ENCODE data around the gene SLC4A2.

SLC4A2 gene

DNA sequence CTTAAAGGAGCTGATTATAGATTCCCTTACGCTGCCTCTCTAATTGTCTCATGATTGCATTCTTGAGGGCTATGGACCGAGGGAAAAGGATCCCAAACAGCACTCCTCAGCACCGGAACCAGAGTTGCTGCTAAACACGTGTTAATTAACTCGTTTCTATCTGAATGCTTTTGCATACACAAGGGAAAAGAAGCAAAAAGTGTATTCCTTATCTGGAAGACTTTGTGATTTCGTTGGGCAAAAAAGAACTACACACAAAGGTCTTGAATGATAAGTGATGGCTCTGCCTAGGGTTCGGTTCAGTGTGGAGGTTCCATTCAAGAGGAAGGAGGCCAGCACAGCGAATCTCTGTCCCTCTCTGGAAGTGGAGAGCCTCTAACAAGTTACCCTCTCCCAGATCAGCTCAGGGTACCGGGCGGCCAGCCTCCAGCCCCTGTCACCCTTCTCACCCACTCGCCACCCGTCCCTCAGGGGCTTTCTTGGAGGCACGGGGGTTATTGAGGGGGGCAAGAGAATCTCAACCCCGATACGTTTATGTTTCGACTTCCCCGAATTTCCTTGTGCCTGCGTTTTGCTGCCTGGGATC lies 515 bp upstream of the SLC4A2 start:
- DNase-seq = peak; percentile 50 to 65
- TF ChIP-seq POLR2A (IDR thresholded peaks at IDR 0.05; ENCODE audit: low read length) (no peak), GATA1 (IDR thresholded peaks at IDR 0.05; ENCODE audit: low read depth, low read length) (no peak)

DNA sequence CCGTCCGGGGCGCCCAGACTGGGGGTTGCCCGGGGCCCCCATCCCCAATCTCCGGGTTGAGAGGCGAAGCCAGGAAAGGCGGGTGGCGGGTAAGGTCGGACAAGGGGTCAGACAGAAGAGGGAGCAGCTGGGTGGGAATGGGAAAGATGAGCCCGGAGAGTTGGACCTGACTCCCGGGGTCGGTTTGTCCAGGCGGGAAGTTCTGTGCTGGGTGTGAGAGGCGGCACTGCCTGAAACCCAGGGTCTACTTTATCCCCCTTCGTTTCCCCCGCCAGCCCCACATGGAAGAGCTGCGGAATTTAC lies 675 bp downstream of the SLC4A2 start:
- DNase-seq = no peak
- TF ChIP-seq POLR2A (IDR thresholded peaks at IDR 0.05; ENCODE audit: low read length) = no peak
- TF ChIP-seq GATA1 (IDR thresholded peaks at IDR 0.05; ENCODE audit: low read depth, low read length) = no peak

DNA sequence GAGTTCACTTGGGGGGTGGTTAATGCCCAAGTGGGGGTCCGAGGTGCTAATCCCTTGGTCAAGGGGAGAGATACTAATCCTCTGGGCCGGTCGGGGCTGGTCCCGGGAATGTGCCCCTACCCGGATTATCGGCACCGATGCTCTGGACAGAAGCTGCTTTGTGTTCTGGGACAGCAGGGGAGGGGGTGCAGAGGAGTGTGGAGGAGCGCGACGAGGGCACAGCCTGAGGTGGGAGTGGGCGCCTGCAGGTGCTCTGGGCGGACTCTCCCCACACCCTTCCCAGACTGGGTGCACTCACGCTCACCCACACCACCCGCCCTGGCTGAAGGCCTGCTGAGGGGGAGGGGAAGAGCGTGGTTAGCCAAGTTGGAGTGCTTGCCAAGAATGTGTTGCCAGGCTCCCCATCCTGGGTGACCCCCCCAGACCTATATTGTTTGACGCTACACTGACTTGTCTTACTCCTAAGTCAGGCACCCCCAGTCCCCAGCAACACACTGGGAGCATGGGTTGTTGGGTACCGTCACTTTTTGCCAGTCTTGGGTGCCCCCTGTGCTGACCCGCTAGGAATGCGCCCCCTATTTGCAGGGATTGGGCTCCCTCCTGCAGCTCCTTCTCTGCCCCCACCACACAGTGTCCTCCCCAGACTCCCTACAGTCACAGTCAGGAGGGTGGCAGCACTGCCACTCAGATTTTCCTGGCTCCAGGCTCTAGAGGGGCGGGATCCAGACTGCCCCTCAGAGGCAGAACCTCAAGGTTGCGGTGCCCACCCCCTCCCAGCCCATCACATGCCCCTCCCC lies 1.2 kb downstream of the SLC4A2 start:
- TF ChIP-seq GATA1 (IDR thresholded peaks at IDR 0.05; ENCODE audit: low read depth, low read length) = no peak
- TF ChIP-seq POLR2A (IDR thresholded peaks at IDR 0.05; ENCODE audit: low read length) = peak; percentile 46

DNA sequence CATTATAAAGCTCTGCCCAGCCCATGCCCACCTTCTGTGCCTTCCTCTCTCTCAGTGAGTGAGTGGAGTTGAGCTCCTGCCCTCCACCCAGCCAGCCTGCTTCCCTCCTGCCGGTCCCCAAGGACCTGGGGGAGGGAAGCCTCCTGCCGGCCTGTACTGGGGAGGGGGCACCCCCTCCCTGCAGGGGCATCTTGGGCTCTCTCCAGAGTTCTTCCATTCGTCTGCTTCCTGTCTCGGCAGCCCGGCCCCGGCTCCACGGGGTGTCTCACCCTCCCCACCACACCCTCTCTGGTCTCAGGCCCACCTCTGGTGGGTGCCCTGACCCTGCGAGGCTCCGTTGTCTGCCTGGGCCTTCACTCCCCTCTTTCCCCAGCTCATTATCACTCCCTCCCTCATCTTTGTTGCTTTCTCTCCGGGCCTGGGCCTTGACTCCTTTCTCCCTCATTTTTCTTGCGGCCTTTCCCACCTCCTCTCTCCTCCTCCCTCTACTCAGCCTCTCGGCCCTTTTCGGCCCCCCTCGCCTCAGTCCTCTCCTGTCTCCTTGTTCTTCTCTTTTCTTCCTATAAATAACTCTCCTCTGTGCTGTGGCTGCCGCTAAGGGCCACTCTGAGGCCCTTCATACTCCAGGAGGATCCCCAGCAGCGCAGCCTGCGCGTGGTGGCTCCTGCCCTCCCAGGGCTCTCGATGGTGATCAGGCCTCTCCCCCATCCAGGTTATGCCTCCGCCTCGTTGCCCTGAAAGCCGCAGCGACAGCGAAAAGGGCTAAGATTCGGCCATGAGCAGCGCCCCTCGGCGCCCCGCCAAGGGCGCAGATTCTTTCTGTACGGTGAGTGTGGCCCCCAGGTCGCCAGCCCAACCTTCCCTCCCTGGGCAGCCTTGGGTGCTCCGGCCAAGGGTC lies 2.1 kb downstream of the SLC4A2 start:
- DNase-seq = no peak
- TF ChIP-seq GATA1 (IDR thresholded peaks at IDR 0.05; ENCODE audit: low read depth, low read length) = no peak
- TF ChIP-seq POLR2A (IDR thresholded peaks at IDR 0.05; ENCODE audit: low read length) = no peak

More for the DNA sequence above, 1.2 kb downstream of the SLC4A2 start:
- peak; percentile 34 to 38 for DNase-seq

DNA sequence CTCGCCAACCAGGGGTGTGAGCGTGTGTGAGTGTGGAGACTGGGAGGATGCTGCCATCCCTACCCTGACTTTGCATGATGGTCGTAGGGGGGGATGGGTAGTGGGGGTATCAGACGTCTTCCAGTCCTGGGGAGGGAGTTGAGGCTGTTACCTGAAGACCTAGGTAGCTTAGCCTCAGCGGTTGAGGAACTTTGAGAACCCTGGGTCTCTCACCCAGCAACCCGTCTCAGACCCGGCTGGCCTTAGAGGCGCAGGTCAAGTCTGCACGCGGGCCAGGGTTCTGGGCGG lies 2.7 kb downstream of the SLC4A2 start:
- DNase-seq = no peak
- no peak for TF ChIP-seq POLR2A (IDR thresholded peaks at IDR 0.05; ENCODE audit: low read length)
- no peak for TF ChIP-seq GATA1 (IDR thresholded peaks at IDR 0.05; ENCODE audit: low read depth, low read length)

DNA sequence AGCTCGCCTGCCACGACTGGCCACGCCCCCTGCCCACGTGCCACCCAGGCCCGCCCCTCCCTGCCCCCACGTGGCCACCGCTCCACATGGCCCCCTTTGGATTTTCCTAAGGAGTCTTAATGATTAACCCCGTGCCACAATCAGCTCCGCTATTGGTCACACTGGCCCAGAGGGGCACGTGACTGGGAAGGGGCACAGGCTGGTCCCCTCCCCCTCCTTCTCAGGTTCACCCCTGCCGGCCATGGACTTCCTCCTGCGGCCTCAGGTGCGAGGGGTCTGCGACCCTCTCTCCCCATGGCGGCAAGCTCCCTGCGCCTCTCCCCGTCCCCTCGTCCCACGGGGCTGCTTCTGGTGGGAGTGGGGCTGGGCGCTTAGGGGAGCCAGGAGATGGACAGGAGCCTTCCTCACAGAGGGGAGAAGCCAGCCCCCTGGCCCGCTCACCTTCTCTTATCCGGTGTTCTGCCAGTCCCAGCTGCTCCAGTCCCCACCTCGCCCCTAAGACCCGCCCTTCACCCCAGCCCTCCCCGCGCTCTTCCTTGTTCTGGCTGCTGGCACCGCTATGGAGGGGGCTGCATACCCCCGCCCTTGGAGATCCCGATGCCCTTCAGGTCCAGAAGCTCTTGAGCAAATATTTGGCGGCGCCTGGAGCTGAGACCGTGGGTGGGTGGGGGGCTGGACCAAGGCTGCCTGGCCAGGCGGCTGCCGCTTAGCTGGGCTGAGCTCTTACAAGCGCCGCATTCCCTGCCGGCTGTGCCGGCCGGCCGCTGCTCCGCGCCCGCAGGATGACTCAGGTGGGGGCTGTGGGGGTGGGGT lies 3.2 kb downstream of the SLC4A2 start:
- DNase-seq = peak; percentile 36 to 44
- TF ChIP-seq POLR2A (IDR thresholded peaks at IDR 0.05; ENCODE audit: low read length) (no peak), GATA1 (IDR thresholded peaks at IDR 0.05; ENCODE audit: low read depth, low read length) (no peak)

DNA sequence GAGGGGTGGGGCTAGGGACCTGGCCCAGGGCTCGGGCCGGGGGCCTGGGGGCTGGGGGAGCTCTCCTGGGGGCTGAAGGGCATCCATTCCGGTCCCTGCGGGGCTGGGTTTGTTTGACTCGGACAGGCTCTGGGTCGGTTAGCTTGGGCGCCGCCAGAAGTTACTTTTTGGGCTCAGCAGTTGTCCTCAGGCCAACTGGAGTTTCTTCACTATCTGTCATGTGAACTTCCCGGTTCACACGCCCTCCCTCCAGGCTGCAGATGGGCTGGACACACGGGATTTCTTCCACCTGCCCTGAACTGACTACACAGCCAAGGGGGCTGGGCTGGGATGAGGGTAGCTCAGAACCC lies 3.8 kb downstream of the SLC4A2 start:
- no peak for DNase-seq
- no peak for TF ChIP-seq GATA1 (IDR thresholded peaks at IDR 0.05; ENCODE audit: low read depth, low read length)
- TF ChIP-seq POLR2A (IDR thresholded peaks at IDR 0.05; ENCODE audit: low read length) = no peak

DNA sequence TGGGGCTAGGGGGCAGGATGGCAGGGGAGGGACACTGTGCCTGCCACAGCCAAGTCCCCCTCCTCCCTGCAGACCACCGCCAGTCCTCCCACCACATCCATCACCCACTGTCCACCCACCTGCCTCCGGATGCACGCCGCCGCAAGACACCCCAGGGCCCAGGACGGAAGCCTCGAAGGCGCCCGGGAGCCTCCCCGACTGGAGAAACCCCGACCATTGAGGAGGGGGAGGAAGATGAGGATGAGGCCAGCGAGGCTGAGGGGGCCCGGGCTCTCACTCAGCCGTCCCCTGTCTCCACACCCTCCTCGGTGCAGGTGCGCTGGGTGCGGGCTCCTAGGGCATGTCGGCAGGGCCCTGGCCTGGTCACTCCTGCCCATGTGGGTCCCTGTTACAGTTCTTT lies 5.1 kb downstream of the SLC4A2 start:
- no peak for TF ChIP-seq POLR2A (IDR thresholded peaks at IDR 0.05; ENCODE audit: low read length)
- no peak for TF ChIP-seq GATA1 (IDR thresholded peaks at IDR 0.05; ENCODE audit: low read depth, low read length)
- no peak for DNase-seq

DNA sequence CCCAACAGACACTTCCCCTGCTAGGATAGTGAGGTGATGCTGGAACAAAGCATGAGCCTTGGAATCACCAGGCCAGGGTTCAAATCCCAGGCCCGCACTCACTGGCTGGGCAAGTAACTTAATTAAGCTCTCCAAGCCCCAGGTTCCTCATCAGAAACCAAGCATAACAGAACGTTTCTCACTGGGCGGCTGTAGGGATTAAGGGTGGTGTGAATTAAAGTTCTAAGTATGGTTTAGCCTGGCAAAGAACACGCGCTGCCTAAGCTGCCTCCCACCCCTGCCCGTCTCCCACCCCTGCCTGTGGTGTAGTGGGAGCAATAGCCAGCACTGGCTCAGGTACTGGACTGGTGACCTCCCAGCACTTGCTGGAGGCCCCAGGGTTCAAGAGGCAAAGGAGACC lies 5.6 kb downstream of the SLC4A2 start:
- DNase-seq = no peak
- TF ChIP-seq GATA1 (IDR thresholded peaks at IDR 0.05; ENCODE audit: low read depth, low read length) (no peak), POLR2A (IDR thresholded peaks at IDR 0.05; ENCODE audit: low read length) (no peak)

DNA sequence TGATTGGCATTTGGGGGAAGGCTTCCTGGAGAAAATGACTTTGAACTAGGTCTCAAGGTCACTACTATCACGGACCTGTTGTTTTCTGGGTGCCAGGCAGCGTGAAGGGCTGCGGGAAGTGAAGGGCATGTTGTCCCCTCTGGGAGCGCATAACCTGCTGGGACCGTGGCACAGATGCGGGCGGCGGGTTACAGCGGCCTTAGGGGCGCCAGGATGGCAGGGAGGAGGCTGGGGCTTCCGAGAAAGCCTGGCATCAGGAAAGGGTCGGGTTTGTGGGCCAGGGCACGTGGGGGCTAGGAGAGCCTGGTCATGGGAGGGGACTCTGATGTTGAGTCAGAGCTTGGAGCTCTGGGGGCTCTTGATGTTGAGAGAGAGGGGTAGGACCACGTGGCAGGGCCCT lies 6.1 kb downstream of the SLC4A2 start:
- no peak for DNase-seq
- TF ChIP-seq GATA1 (IDR thresholded peaks at IDR 0.05; ENCODE audit: low read depth, low read length) (no peak), POLR2A (IDR thresholded peaks at IDR 0.05; ENCODE audit: low read length) (no peak)

DNA sequence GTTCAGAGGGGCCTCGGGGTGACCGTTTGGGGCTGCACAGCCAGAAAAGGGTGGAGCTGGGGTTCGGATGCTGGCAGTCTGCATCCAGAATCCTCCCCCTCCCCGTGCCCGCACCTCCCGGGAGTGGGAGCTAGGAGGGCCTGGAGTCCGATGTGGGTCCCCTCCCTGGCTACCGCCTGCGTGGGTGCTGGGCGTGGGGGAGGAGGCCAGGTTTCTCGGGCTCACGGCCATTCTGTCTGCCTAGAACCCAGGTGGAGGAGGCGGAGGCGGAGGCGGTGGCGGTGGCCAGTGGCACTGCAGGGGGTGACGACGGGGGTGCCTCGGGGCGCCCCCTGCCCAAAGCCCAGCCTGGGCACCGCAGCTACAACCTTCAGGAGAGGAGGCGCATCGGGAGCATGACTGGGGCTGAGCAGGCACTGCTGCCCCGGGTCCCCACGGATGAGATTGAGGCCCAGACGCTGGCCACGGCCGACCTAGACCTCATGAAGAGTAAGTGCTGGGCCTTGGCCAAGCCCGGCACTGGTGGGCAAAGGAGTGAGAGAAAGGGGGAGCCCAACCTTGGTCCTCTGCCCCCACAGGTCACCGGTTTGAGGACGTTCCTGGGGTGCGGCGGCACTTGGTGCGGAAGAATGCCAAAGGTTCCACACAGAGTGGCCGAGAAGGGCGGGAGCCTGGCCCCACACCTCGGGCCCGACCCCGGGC lies 7.0 kb downstream of the SLC4A2 start:
- no peak for DNase-seq
- no peak for TF ChIP-seq GATA1 (IDR thresholded peaks at IDR 0.05; ENCODE audit: low read depth, low read length)
- no peak for TF ChIP-seq POLR2A (IDR thresholded peaks at IDR 0.05; ENCODE audit: low read length)

DNA sequence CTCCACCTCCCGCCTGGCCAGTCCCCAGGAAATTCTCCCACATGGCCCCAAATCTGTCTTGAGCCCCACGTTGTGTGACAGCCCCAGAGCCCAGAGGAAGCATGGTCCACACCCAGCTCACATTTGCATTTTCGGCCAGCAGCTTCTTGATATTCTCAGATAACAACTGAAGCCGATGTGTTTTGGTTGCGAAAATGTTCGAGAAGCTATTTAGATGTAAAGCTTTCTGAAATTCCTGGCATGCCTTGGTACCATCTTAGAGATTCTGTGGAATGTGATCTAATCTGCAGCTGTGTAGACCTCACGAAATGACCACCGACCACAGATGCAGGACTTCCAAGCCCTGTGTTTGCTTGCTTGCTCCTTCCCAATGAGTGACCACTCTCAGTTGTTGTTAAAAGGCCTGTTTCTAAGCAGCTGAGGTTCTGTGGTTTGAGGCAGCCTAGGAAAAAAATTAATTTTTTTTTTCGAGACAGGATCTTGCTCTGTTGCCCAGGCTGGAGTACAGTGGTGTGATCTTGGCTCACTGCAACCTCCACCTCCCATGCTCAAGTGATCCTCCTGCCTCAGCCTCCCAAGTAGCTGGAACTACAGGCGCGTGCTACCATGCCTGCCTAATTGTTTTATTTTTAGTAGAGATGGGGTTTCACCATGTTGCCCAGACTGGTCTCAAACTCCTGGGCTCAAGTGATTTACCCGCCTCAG lies 8.8 kb downstream of the SLC4A2 start:
- no peak for DNase-seq
- TF ChIP-seq GATA1 (IDR thresholded peaks at IDR 0.05; ENCODE audit: low read depth, low read length) (no peak), POLR2A (IDR thresholded peaks at IDR 0.05; ENCODE audit: low read length) (no peak)
